Large intestine (tissue), 3 donors: ENCODE measurements around the gene KLHL20. TPM values are rescaled to one million over a fixed set of nuclear protein-coding genes. Genes with fewer than 3 reads are reported as not detected.
"Not testable (repeated sequence)": the region's sequence is repeated elsewhere in the genome, so short reads cannot be mapped to it uniquely, and the experiment has no call there.

Experiments used
- DNase-seq, 2 donors: peaks; one replicate each; pipeline versions ENCODE4 v3.0.0 to v3.0.0-alpha.2; 2013
- H3K27ac ChIP-seq: one replicate; pipeline ENCODE4 v1.5.1; 2013; ENCODE audit warnings: low read length
- H3K27me3 ChIP-seq: 2 replicates; pipeline ENCODE4 v1.6.1; 2013; ENCODE audit warnings: low read length; ENCODE audit not compliant: control insufficient read depth, insufficient read depth
- H3K36me3 ChIP-seq: 2 replicates; pipeline ENCODE4 v1.6.1; 2013; ENCODE audit warnings: low read length; ENCODE audit not compliant: control insufficient read depth, insufficient read depth
- H3K4me1 ChIP-seq: one replicate; pipeline ENCODE4 v1.6.1; 2013; ENCODE audit warnings: low read length; ENCODE audit not compliant: control insufficient read depth, insufficient read depth
- H3K4me3 ChIP-seq: one replicate; pipeline ENCODE4 v1.5.1; 2013; ENCODE audit warnings: low read length
- H3K9me3 ChIP-seq: one replicate; pipeline ENCODE4 v1.6.1; 2013; ENCODE audit warnings: mild to moderate bottlenecking, low read depth, low read length, moderate library complexity; ENCODE audit not compliant: control insufficient read depth
- WGBS: methylation state at CpG from one replicate; pipeline ENCODE4 v1.1.5; 2013; ENCODE audit warnings: low lambda C conversion rate; ENCODE audit not compliant: insufficient coverage; 5-methylcytosine and 5-hydroxymethylcytosine counted together
- polyA plus RNA-seq: library from polyadenylated mRNA; unstranded; fragments of 120-200 nt; gene quantifications from one replicate; pipeline ENCODE4 v1.2.1, GENCODE V29; 2013

KLHL20 gene
- polyA plus RNA-seq, 1 donor, result 18.8 TPM

DNA sequence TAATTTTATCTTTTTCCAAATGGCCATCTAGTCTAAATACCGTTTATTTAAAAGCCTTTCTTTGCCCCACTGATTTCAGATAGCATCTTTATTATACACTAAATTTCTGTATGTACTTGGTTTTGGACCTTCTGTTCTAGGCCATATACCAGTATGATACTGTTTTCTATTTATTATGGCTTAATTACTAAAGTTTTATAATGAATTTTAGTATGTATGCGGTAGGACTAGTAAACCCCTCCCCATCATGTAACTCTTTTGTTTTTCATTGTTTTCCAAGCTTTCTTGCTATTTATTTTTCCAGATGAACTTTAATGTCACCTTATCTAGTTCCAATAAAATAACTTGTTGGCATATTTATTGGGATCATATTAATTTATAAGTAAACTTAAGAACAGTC is 29.9 kb downstream of the KLHL20 start:
- Histone ChIP-seq H3K9me3 (no peaks in the 10 kb centered on the region), H3K27me3 (no peaks in the 10 kb centered on the region), H3K36me3 (peaks cover 16% of the 10 kb centered on the region), H3K4me3 (no peak overlapping the region), H3K27ac (no peak overlapping the region), H3K4me1 (no peaks in the 10 kb centered on the region)
- DNase-seq, result no peak
- 60% methylated on average over 1 of the region's 2 CpGs for WGBS

DNA sequence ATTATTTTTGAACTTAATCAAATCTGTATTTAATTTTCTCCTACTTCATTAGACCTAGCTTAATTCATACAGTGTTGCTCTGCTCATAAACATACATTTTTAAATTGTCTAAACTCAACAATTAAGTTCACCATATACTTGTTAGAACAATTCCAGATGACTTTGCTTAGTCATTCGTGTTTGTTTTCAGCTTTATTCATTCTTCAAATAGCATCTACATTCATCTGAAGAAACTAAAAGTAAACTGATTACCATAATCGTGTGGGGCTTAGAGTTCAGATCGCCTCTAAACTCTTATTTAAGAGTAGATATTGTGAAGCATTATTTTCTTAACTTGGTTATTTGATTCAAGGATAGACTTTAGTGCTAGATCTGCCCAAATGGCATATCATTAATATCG is 34.4 kb downstream of the KLHL20 start:
- no peaks in the 10 kb centered on the region for H3K9me3 ChIP-seq
- WGBS, result no CpG with 5 or more reads among the region's 4 CpGs
- peaks cover 18% of the 10 kb centered on the region for H3K36me3 ChIP-seq
- H3K4me1 ChIP-seq, result no peaks in the 10 kb centered on the region
- H3K27me3 ChIP-seq, result no peaks in the 10 kb centered on the region
- H3K4me3 ChIP-seq, result no peak overlapping the region
- H3K27ac ChIP-seq, result no peak overlapping the region
- no peak for DNase-seq

GRCh38 chr1:173753830-173754229 is 39.0 kb downstream of the KLHL20 start:
- H3K9me3 ChIP-seq, result no peaks in the 10 kb centered on the region
- no peaks in the 10 kb centered on the region for H3K4me1 ChIP-seq
- DNase-seq, result peak; percentile 5 to 55
- no peak overlapping the region for H3K27ac ChIP-seq
- H3K27me3 ChIP-seq, result no peaks in the 10 kb centered on the region
- no peak overlapping the region for H3K4me3 ChIP-seq
- H3K36me3 ChIP-seq, result peaks cover 46% of the 10 kb centered on the region

- H3K4me3 ChIP-seq, result no peak overlapping the region
- H3K9me3 ChIP-seq, result no peaks in the 10 kb centered on the region
- no peak for DNase-seq
- no peaks in the 10 kb centered on the region for H3K27me3 ChIP-seq
- WGBS, result no CpG with 5 or more reads among the region's 4 CpGs
- H3K4me1 ChIP-seq, result no peaks in the 10 kb centered on the region
- no peak overlapping the region for H3K27ac ChIP-seq
- peaks cover 50% of the 10 kb centered on the region for H3K36me3 ChIP-seq
Observed at GRCh38 chr1:173757666-173758065, 42.9 kb downstream of the KLHL20 start.

DNA sequence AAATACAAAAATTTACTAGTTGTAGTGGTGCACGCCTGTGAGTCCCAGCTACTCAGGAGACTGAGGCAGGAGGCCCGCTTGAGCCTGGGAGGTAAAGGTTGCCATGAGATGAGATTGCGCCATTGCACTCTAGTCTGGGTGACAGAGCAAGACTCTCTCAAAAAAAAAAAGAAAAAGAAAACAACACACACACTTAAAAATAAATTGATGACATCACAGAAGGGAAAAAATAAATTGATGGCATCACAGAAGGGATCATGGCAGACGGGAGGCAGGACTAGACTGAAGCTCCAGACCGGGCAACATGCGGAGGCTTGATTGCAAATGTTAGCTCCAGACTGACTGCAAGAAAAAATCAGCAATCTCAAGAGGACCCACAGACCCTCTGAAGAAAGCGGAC is 43.3 kb downstream of the KLHL20 start:
- WGBS, result no CpG with 5 or more reads among the region's 7 CpGs
- Histone ChIP-seq H3K27ac (no peak overlapping the region), H3K36me3 (peaks cover 46% of the 10 kb centered on the region), H3K4me3 (no peak overlapping the region), H3K9me3 (no peaks in the 10 kb centered on the region), H3K27me3 (no peaks in the 10 kb centered on the region), H3K4me1 (no peaks in the 10 kb centered on the region)
- DNase-seq, result no peak

GRCh38 chr1:173758980-173759379 is 44.2 kb downstream of the KLHL20 start:
- H3K36me3 ChIP-seq, result peaks cover 44% of the 10 kb centered on the region
- no peak overlapping the region for H3K4me3 ChIP-seq
- no peaks in the 10 kb centered on the region for H3K9me3 ChIP-seq
- H3K27me3 ChIP-seq, result no peaks in the 10 kb centered on the region
- DNase-seq, result no peak
- H3K4me1 ChIP-seq, result no peaks in the 10 kb centered on the region
- no peak overlapping the region for H3K27ac ChIP-seq
- no CpG with 5 or more reads among the region's 5 CpGs for WGBS

DNA sequence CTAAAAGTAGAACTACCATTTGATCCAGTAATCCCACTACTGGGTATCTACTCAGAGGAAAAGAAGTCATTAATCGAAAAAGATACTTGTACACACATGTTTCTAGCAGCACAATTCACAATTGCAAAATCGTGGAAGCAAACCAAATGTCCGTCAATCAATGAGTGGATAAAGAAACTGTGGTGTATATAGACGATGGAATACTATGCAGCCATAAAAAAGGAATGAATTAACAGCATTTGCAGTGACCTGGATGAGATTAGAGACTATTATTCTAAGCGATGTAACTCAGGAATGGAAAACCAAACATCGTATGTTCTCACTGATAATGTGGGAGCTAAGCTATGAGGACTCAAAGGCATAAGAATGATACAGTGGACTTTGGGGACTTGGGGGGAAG is 49.5 kb downstream of the KLHL20 start:
- H3K4me3 ChIP-seq, H3K9me3 ChIP-seq, H3K4me1 ChIP-seq, DNase-seq, H3K27ac ChIP-seq, H3K27me3 ChIP-seq: not testable (repeated sequence)
- peaks cover 19% of the 10 kb centered on the region for H3K36me3 ChIP-seq
- 100% methylated on average over 3 of the region's 6 CpGs for WGBS

DNA sequence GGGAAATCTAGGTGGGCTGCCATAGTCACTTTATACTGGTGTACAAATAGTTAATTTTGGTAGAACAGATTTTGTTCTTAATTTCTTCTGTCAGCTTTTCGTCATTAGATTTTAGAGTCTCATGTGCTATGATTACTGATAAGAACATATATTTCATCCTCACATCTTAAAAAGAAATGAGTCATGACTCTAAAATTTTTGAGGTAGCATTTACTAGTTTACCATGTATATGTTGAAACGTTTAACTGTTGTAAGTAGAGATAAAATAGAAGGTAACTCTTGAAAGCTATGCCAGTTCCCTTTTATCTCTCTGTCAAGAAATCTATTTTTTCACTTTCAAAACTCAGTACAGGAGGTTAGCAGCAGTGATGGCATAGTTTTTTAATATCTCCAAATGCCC is 53.4 kb downstream of the KLHL20 start:
- Histone ChIP-seq H3K36me3 (peaks cover 18% of the 10 kb centered on the region), H3K27ac (no peak overlapping the region), H3K4me3 (no peak overlapping the region), H3K9me3 (peaks cover 5% of the 10 kb centered on the region), H3K4me1 (no peaks in the 10 kb centered on the region), H3K27me3 (no peaks in the 10 kb centered on the region)
- 89% methylated on average over 1 of the region's 2 CpGs for WGBS
- DNase-seq, result no peak

GRCh38 chr1:173768827-173769226 is 54.0 kb downstream of the KLHL20 start:
- H3K27me3 ChIP-seq, result no peaks in the 10 kb centered on the region
- peaks cover 5% of the 10 kb centered on the region for H3K9me3 ChIP-seq
- no peak overlapping the region for H3K27ac ChIP-seq
- H3K36me3 ChIP-seq, result peaks cover 18% of the 10 kb centered on the region
- H3K4me3 ChIP-seq, result no peak overlapping the region
- WGBS, result 100% methylated on average over 1 of the region's 3 CpGs
- no peak for DNase-seq
- no peaks in the 10 kb centered on the region for H3K4me1 ChIP-seq

- not testable (repeated sequence) for DNase-seq, H3K4me3 ChIP-seq, H3K4me1 ChIP-seq, H3K27me3 ChIP-seq, H3K27ac ChIP-seq, H3K9me3 ChIP-seq
- peaks cover 31% of the 10 kb centered on the region for H3K36me3 ChIP-seq
- WGBS, result 100% methylated on average over 2 of the region's 9 CpGs
Observed at GRCh38 chr1:173770330-173770729, 55.5 kb downstream of the KLHL20 start.

GRCh38 chr1:173771560-173771959 is 56.8 kb downstream of the KLHL20 start:
- H3K4me1 ChIP-seq, result no peaks in the 10 kb centered on the region
- no peaks in the 10 kb centered on the region for H3K27me3 ChIP-seq
- no peak for DNase-seq
- no CpG with 5 or more reads among the region's 1 CpG for whole genome bisulfite sequencing
- no peak overlapping the region for H3K4me3 ChIP-seq
- no peak overlapping the region for H3K27ac ChIP-seq
- H3K9me3 ChIP-seq, result no peaks in the 10 kb centered on the region
- peaks cover 37% of the 10 kb centered on the region for H3K36me3 ChIP-seq
